HCT116 (cell line): ENCODE measurements around the gene ZBTB7B. TPM values are rescaled to one million over a fixed set of nuclear protein-coding genes. Genes with fewer than 3 reads are reported as not detected.

Experiments used
- ATAC-seq: fragments of 200-7000 bp; cut with Tn5 transposase; 2 replicates; pipeline ENCODE4 v1.9.1; 2020; ENCODE audit warnings: mild to moderate bottlenecking, moderate library complexity
- BruUV-seq: library from RNA; stranded (reverse); fragments of 400-500 nt; replicated peaks from 2 replicates; lab custom pipeline; 2021; lab: Mats Ljungman, UMichigan
- CTCF ChIA-PET: fragments of 300-600 bp; sonication (Branson Sonifier 250); formaldehyde crosslinking; loops from one replicate; lab custom pipeline; 2021; ENCODE audit warnings: antibody characterized with exemption; lab: Charles Lee
- POLR2A ChIA-PET: fragments of 300-600, 350-600 bp; sonication (Branson Sonifier 250); formaldehyde crosslinking; loops from one replicate; lab custom pipeline; 2021; ENCODE audit warnings: antibody characterized with exemption; lab: Charles Lee
- RAD21 ChIA-PET, 2 experiments: fragments of 300-600 bp; sonication (Branson Sonifier 250); formaldehyde crosslinking; loops; one replicate each; lab custom pipeline; 2023; ENCODE audit warnings: low total read pairs in 2 of 2; ENCODE audit not compliant: uncharacterized antibody in 2 of 2, unreplicated experiment in 2 of 2, low non-redundant PET in 1 of 2; lab: Charles Lee
- DNase-seq: peaks from one replicate; pipeline ENCODE4 v3.0.0-alpha.2; 2010; ENCODE audit warnings: low read depth, low spot score
- H2AFZ ChIP-seq: fragments of 200-600 bp; shearing (Covaris generic), sonication (generic); 2 replicates; pipeline ENCODE4 v1.6.1; 2017; ENCODE audit warnings: low read depth, mixed run types, mixed read lengths, antibody characterized with exemption, low read length; ENCODE audit not compliant: poor library complexity, severe bottlenecking
- H3K27ac ChIP-seq: 2 replicates; pipeline ENCODE4 v1.5.1; 2012; ENCODE audit warnings: low read depth, low read length
- H3K27me3 ChIP-seq: fragments of 200-600 bp; sonication (generic); 2 replicates; pipeline ENCODE4 v1.6.1; 2016; ENCODE audit warnings: mixed run types, low read length, mixed read lengths; ENCODE audit not compliant: insufficient read depth
- H3K36me3 ChIP-seq, 2 experiments: fragments of 200-500 bp in 1 of 2; fragments of 200-600 bp in 1 of 2; sonication (Bioruptor generic) in 1 of 2; sonication (generic) in 1 of 2; 2 replicates each; pipeline versions ENCODE4 v1.5.1 to v1.6.1; 2014 to 2016; ENCODE audit warnings: low read length in 2 of 2, inconsistent platforms in 1 of 2, mixed read lengths in 1 of 2, mixed run types in 1 of 2; ENCODE audit not compliant: insufficient read depth in 2 of 2, control insufficient read depth in 1 of 2
- H3K4me1 ChIP-seq, 2 experiments: fragments of 200-600 bp in 1 of 2; sonication (generic) in 1 of 2; 2 replicates each; pipeline versions ENCODE4 v1.5.1 to v1.6.1; 2012 to 2017; ENCODE audit warnings: low read length in 2 of 2, inconsistent platforms in 1 of 2, mild to moderate bottlenecking in 1 of 2, mixed read lengths in 1 of 2, mixed run types in 1 of 2, moderate library complexity in 1 of 2; ENCODE audit not compliant: insufficient read depth in 2 of 2, control insufficient read depth in 1 of 2
- H3K4me2 ChIP-seq: fragments of 200-600 bp; sonication (generic); 2 replicates; pipeline ENCODE4 v1.6.1; 2017; ENCODE audit warnings: mixed run types, low read length, mixed read lengths
- H3K4me3 ChIP-seq, 2 experiments: fragments of 200-600 bp in 1 of 2; sonication (generic) in 1 of 2; replicated peaks in 1 of 2; 2 replicates each; pipeline ENCODE4 v1.5.1; 2011 to 2016; ENCODE audit warnings: low read length in 2 of 2, control low read depth in 1 of 2, low read depth in 1 of 2, mild to moderate bottlenecking in 1 of 2, mixed read lengths in 1 of 2, mixed run types in 1 of 2
- H3K79me2 ChIP-seq: fragments of 200-600 bp; sonication (generic); 2 replicates; pipeline ENCODE4 v1.6.1; 2017; ENCODE audit warnings: mild to moderate bottlenecking, mixed run types, low read length, moderate library complexity, mixed read lengths; ENCODE audit not compliant: insufficient read depth
- H3K9ac ChIP-seq: fragments of 200-600 bp; sonication (generic); 2 replicates; pipeline ENCODE4 v1.6.1; 2016; ENCODE audit warnings: low read length, mixed read lengths
- H3K9me2 ChIP-seq: fragments of 200-600 bp; sonication (generic), shearing (Covaris generic); 2 replicates; pipeline ENCODE4 v1.6.1; 2017; ENCODE audit warnings: mixed run types, mild to moderate bottlenecking, moderate library complexity; ENCODE audit not compliant: insufficient read depth
- H3K9me3 ChIP-seq, 2 experiments: fragments of 200-500 bp in 1 of 2; fragments of 200-600 bp in 1 of 2; sonication (Bioruptor generic) in 1 of 2; sonication (generic) in 1 of 2; 2 replicates each; pipeline ENCODE4 v1.6.1; 2014 to 2017; ENCODE audit warnings: low read length in 2 of 2, mixed read lengths in 2 of 2, inconsistent platforms in 1 of 2, low read depth in 1 of 2, mild to moderate bottlenecking in 1 of 2, mixed run types in 1 of 2, moderate library complexity in 1 of 2; ENCODE audit not compliant: control insufficient read depth in 1 of 2, insufficient read depth in 1 of 2
- H4K20me1 ChIP-seq: fragments of 200-600 bp; sonication (generic), shearing (Covaris generic); 2 replicates; pipeline ENCODE4 v1.6.1; 2017; ENCODE audit warnings: mixed run types, mild to moderate bottlenecking, moderate library complexity; ENCODE audit not compliant: insufficient read depth
- CBX3 ChIP-seq: IDR thresholded peaks from 2 replicates; pipeline ENCODE4 v1.6.1; 2012; ENCODE audit warnings: low read depth
- CEBPB ChIP-seq: IDR thresholded peaks from 2 replicates; pipeline ENCODE4 v1.6.1; 2012; ENCODE audit warnings: low read depth
- CTCF ChIP-seq, 3 experiments: fragments of 200-600 bp in 1 of 3; sonication (generic) in 1 of 3; IDR thresholded peaks in 2 of 3; conservative IDR thresholded peaks in 1 of 3; 2 replicates each; pipeline ENCODE4 v1.5.1; 2012 to 2017; ENCODE audit warnings: low read depth in 2 of 3, low read length in 2 of 3, antibody characterized with exemption in 1 of 3, borderline replicate concordance in 1 of 3, control low read depth in 1 of 3, mild to moderate bottlenecking in 1 of 3, mixed read lengths in 1 of 3, mixed run types in 1 of 3, moderate library complexity in 1 of 3; ENCODE audit not compliant: insufficient read depth in 1 of 3
- EGR1 ChIP-seq: IDR thresholded peaks from 2 replicates; pipeline ENCODE4 v1.6.1; 2012; ENCODE audit warnings: low read depth
- ELF1 ChIP-seq: IDR thresholded peaks from 2 replicates; pipeline ENCODE4 v1.6.1; 2012; ENCODE audit warnings: low read depth, borderline replicate concordance
- EZH2phosphoT487 ChIP-seq: fragments of 200-600 bp; IDR thresholded peaks from 2 replicates; pipeline ENCODE4 v1.6.1; 2018; ENCODE audit warnings: antibody characterized with exemption, borderline replicate concordance
- JUND ChIP-seq: IDR thresholded peaks from 2 replicates; pipeline ENCODE4 v1.6.1; 2012
- POLR2A ChIP-seq: IDR thresholded peaks from 2 replicates; pipeline ENCODE4 v1.7.0; 2011; ENCODE audit warnings: borderline replicate concordance; ENCODE audit not compliant: insufficient read depth, insufficient read length; ENCODE audit errors: extremely low read depth
- RAD21 ChIP-seq: IDR thresholded peaks from 2 replicates; pipeline ENCODE4 v1.6.1; 2012; ENCODE audit warnings: low read depth, mild to moderate bottlenecking
- SRF ChIP-seq: IDR thresholded peaks from 2 replicates; pipeline ENCODE4 v1.6.1; 2012; ENCODE audit warnings: low read depth
- YY1 ChIP-seq: IDR thresholded peaks from 2 replicates; pipeline ENCODE4 v1.6.1; 2011; ENCODE audit warnings: low read length, low read depth, moderate library complexity, mild to moderate bottlenecking; ENCODE audit not compliant: insufficient replicate concordance; ENCODE audit errors: extremely low read depth
- intact Hi-C: fragments of 100-400 bp; cut with micrococcal nuclease; formaldehyde crosslinking; loops from 2 replicates; pipeline ENCODE4 v1.10.0; 2022
- total RNA-seq: library from RNA; stranded (reverse); gene quantifications from one replicate; pipeline ENCODE4 v1.2.1, GENCODE V29; 2021; ENCODE audit not compliant: unreplicated experiment
- TF ChIP-seq, protein P1 (sequence below): IDR thresholded peaks from 2 replicates; pipeline ENCODE4 v1.6.1; 2011; ENCODE audit warnings: mild to moderate bottlenecking, low read length, moderate library complexity; ENCODE audit not compliant: insufficient replicate concordance; ENCODE audit errors: extremely low read depth

Gene ZBTB7B
- total RNA-seq, 1 experiment from 2014 or later: 57.0 TPM

GRCh38 chr1:155009221-155009711, 6.7 kb downstream of the ZBTB7B start:
- H2AFZ ChIP-seq: no peak overlapping the region
- POLR2A ChIA-PET: no interaction called here
- peaks cover 85% of the 10 kb centered on the region for H3K79me2 ChIP-seq
- TF ChIP-seq EGR1: no peak
- no peak for TF ChIP-seq CBX3
- TF ChIP-seq ELF1: no peak
- TF ChIP-seq JUND: no peak
- TF ChIP-seq, all 23 proteins: peak for 0
- Histone ChIP-seq H4K20me1 (no peaks in the 10 kb centered on the region), H3K4me1 (peaks cover 18 to 80% of the 10 kb centered on the region in 2 experiments), H3K27me3 (no peaks in the 10 kb centered on the region), H3K27ac (no peak overlapping the region), H3K4me3 (no peak overlapping the region), H3K9me3 (no peaks in the 10 kb centered on the region), H3K4me2 (no peak overlapping the region), H3K36me3 (peaks cover 6 to 7% of the 10 kb centered on the region in 2 experiments; a peak in 3 of 4 replicates), H3K9me2 (no peaks in the 10 kb centered on the region), H3K9ac (no peak overlapping the region)
- no peak for ATAC-seq
- ChIA-PET RAD21 (no interaction called here), CTCF (no interaction called here)
- BruUV-seq: no TSS peak
- intact Hi-C loops: no loop called here
- no peak for DNase-seq

GRCh38 chr1:155009742-155010141, 7.1 kb downstream of the ZBTB7B start:
- peaks cover 14 to 75% of the 10 kb centered on the region in 2 experiments for H3K4me1 ChIP-seq
- H4K20me1 ChIP-seq: no peaks in the 10 kb centered on the region
- H3K27me3 ChIP-seq: no peaks in the 10 kb centered on the region
- RAD21 ChIA-PET: interaction anchor here in 1 of 2 experiments (1.1 kb wide), 1 partner anchor 34 kb away, joined by 4 read pairs; no protein-coding TSS in a partner anchor
- peaks cover 81% of the 10 kb centered on the region for H3K79me2 ChIP-seq
- H3K9me2 ChIP-seq: no peaks in the 10 kb centered on the region
- ATAC-seq (no peak), DNase-seq (no peak)
- H3K9me3 ChIP-seq: no peaks in the 10 kb centered on the region
- no peak overlapping the region for H3K9ac ChIP-seq
- CTCF ChIA-PET: no interaction called here
- peaks cover 7 to 9% of the 10 kb centered on the region in 2 experiments; a peak in 3 of 4 replicates for H3K36me3 ChIP-seq
- no peak overlapping the region for H3K4me2 ChIP-seq
- POLR2A ChIA-PET: no interaction called here
- H3K4me3 ChIP-seq: no peak overlapping the region
- BruUV-seq: no TSS peak
- no peak overlapping the region for H2AFZ ChIP-seq
- no peak overlapping the region for H3K27ac ChIP-seq
- intact Hi-C loops: no loop called here
- no peak for TF ChIP-seq JUND
- TF ChIP-seq CTCF (IDR thresholded peaks at IDR 0.05 in 2 of 3, conservative IDR thresholded peaks at IDR 0.05 in 1 of 3; ENCODE audit: borderline replicate concordance in 1 of 3, insufficient read depth in 1 of 3, low read depth in 2 of 3, low read length in 2 of 3): no peak
- TF ChIP-seq SRF: no peak
- no peak for TF ChIP-seq RAD21
- TF ChIP-seq, protein P1, sequence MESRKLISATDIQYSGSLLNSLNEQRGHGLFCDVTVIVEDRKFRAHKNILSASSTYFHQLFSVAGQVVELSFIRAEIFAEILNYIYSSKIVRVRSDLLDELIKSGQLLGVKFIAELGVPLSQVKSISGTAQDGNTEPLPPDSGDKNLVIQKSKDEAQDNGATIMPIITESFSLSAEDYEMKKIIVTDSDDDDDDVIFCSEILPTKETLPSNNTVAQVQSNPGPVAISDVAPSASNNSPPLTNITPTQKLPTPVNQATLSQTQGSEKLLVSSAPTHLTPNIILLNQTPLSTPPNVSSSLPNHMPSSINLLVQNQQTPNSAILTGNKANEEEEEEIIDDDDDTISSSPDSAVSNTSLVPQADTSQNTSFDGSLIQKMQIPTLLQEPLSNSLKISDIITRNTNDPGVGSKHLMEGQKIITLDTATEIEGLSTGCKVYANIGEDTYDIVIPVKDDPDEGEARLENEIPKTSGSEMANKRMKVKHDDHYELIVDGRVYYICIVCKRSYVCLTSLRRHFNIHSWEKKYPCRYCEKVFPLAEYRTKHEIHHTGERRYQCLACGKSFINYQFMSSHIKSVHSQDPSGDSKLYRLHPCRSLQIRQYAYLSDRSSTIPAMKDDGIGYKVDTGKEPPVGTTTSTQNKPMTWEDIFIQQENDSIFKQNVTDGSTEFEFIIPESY: no peak
- no peak for TF ChIP-seq EZH2phosphoT487
- no peak for TF ChIP-seq CEBPB
- no peak for TF ChIP-seq CBX3
- no peak for TF ChIP-seq YY1
- no peak for TF ChIP-seq POLR2A
- TF ChIP-seq EGR1: no peak
